Adrenal gland (tissue), 12 donors: ENCODE data around the gene CDKAL1. TPM values are rescaled to one million over a fixed set of nuclear protein-coding genes. Genes with fewer than 3 reads are reported as not detected.

Experiments used
- DNase-seq, 7 donors: peaks; one replicate each; pipeline ENCODE4 v3.0.0-alpha.2; 2019 to 2020
- H3K27ac ChIP-seq, 5 donors: fragments of 200-600 bp; sonication (generic) in 4 of 5; 1 replicate in 3 of 5; 2 replicates in 2 of 5; pipeline versions ENCODE4 v1.5.1 to v1.8.0; 2016 to 2020; ENCODE audit warnings: mild to moderate bottlenecking in 1 of 5
- H3K27me3 ChIP-seq: fragments of 200-600 bp; 2 replicates; pipeline ENCODE4 v1.8.0; 2021
- H3K36me3 ChIP-seq, 2 donors: fragments of 200-600 bp; replicated peaks in 1 of 2; 1 replicate in 1 of 2; 2 replicates in 1 of 2; pipeline versions ENCODE4 v1.5.1 to v1.8.0; 2018 to 2022
- H3K4me1 ChIP-seq, 2 donors: fragments of 200-600 bp; replicated peaks in 1 of 2; 1 replicate in 1 of 2; 2 replicates in 1 of 2; pipeline versions ENCODE4 v1.5.1 to v1.8.0; 2018 to 2021
- H3K4me3 ChIP-seq, 4 donors: fragments of 200-600 bp; sonication (generic) in 3 of 4; one replicate each; pipeline ENCODE4 v1.5.1; 2016 to 2018
- H3K9me3 ChIP-seq, 3 donors: fragments of 200-600 bp; sonication (generic) in 1 of 3; replicated peaks in 1 of 3; 1 replicate in 2 of 3; 2 replicates in 1 of 3; pipeline versions ENCODE4 v1.5.1 to v1.8.0; 2016 to 2021
- CTCF ChIP-seq, 6 experiments: fragments of 450-650 bp in 4 of 6; fragments of 200-600 bp in 2 of 6; sonication (generic) in 1 of 6; IDR thresholded peaks; 1 replicate in 5 of 6; 2 replicates in 1 of 6; pipeline versions ENCODE4 v1.5.1 to v1.8.0; 2016 to 2021; ENCODE audit warnings: antibody characterized with exemption in 6 of 6, mild to moderate bottlenecking in 2 of 6, moderate library complexity in 1 of 6
- POLR2A ChIP-seq, 2 donors: fragments of 450-650 bp; IDR thresholded peaks; one replicate each; pipeline ENCODE4 v1.6.1; 2017; ENCODE audit warnings: antibody characterized with exemption in 2 of 2, mild to moderate bottlenecking in 2 of 2, moderate library complexity in 1 of 2
- WGBS, 4 donors: extraction: QIAGEN DNeasy Blood & Tissue Kit in 2 of 4; methylation state at CpG; one replicate each; pipeline versions ENCODE4 v1.1.5 to v1.1.7; 2013 to 2017; 5-methylcytosine and 5-hydroxymethylcytosine counted together
- intact Hi-C, 2 donors: fragments of 100-400 bp; cut with DNase I; formaldehyde crosslinking; loops; one replicate each; pipeline versions ENCODE4 v1.14.1 to v1.15.0; 2022 to 2023
- polyA plus RNA-seq, 3 donors: library from polyadenylated mRNA; stranded (reverse); fragments of 200-250 nt in 2 of 3; fragments of 350-450 nt in 1 of 3; fragmentation: Illumina TruSeq in 1 of 3; extraction: RNeasy Lipid Tissue Mini Kit (QIAGEN cat#74804) in 1 of 3; gene quantifications; one replicate each; pipeline ENCODE4 v1.2.3, GENCODE V29; 2013 to 2014
- total RNA-seq, 9 donors: library from RNA; depleted of rRNA in 4 of 9; stranded (reverse); fragments of >200 nt in 4 of 9; fragments of 120-200 nt in 1 of 9; fragmentation: NEBNext Ultra II Directional in 1 of 9; extraction: Animal tissue kit (Norgen Biotek cat#: 25700) in 1 of 9; gene quantifications; one replicate each; pipeline versions ENCODE4 v1.1.0 to v1.2.4, GENCODE V29; 2013 to 2023
- donor health status: healthy with polysubstance abuse.
- donor health status: Bipolar disorder and iron deficiency.
- donor health status: DM: yes; HTN: yes; CAD: no.
- donor health status: DM: no; HTN: no; CAD: no.
- donor health status: DM: no; HTN: no; CAD: no.
- donor health status: DM: yes; HTN: yes; CAD: no.

The CDKAL1 gene
- total and polyA plus RNA-seq, 12 donors: 3.9 to 21.1 (median 10.6) TPM

- H3K27ac ChIP-seq: no peak overlapping the region
- intact Hi-C loops: no loop called here
- H3K4me1 ChIP-seq: no peaks in the 10 kb centered on the region
- WGBS, 4 donors: 90 to 97% (median 95%) methylated on average over 6 of the region's 6 CpGs
- H3K27me3 ChIP-seq: no peaks in the 10 kb centered on the region
- H3K9me3 ChIP-seq: no peaks in the 10 kb centered on the region
- no peak overlapping the region for H3K4me3 ChIP-seq
- no peak for DNase-seq
- peaks cover 0 to 11% of the 10 kb centered on the region in 2 donors for H3K36me3 ChIP-seq
- TF ChIP-seq POLR2A (IDR thresholded peaks at IDR 0.05) (no peak), CTCF (IDR thresholded peaks at IDR 0.05) (no peak)
These were observed 43.7 kb upstream of the CDKAL1 start for GRCh38 chr6:20490591-20490990.

- whole genome bisulfite sequencing, 4 donors: 83 to 94% (median 87%) methylated on average over 2 of the region's 2 CpGs
- intact Hi-C loops: no loop called here
- TF ChIP-seq POLR2A (IDR thresholded peaks at IDR 0.05): no peak
- no peak for TF ChIP-seq CTCF (IDR thresholded peaks at IDR 0.05)
- Histone ChIP-seq H3K27ac (no peak overlapping the region), H3K4me3 (no peak overlapping the region), H3K27me3 (no peaks in the 10 kb centered on the region), H3K36me3 (peaks cover 0 to 11% of the 10 kb centered on the region in 2 donors), H3K4me1 (no peaks in the 10 kb centered on the region), H3K9me3 (no peaks in the 10 kb centered on the region)
- DNase-seq: no peak
These were observed 42.2 kb upstream of the CDKAL1 start for GRCh38 chr6:20492099-20492498.

- DNase-seq: peak in 1 of 7 donors; percentile 5
- Histone ChIP-seq H3K9me3 (no peaks in the 10 kb centered on the region), H3K4me1 (no peaks in the 10 kb centered on the region), H3K27me3 (no peaks in the 10 kb centered on the region), H3K36me3 (no peaks in the 10 kb centered on the region), H3K4me3 (no peak overlapping the region), H3K27ac (peak overlapping the region in 2 of 5 donors; percentile 35 to 53)
- 69 to 74% (median 72%) methylated on average over 8 of the region's 8 CpGs for WGBS, 4 donors
- intact Hi-C loops: no loop called here
- TF ChIP-seq CTCF (IDR thresholded peaks at IDR 0.05): no peak
- no peak for TF ChIP-seq POLR2A (IDR thresholded peaks at IDR 0.05)
These were observed 36.8 kb upstream of the CDKAL1 start for GRCh38 chr6:20497216-20498040.

- Histone ChIP-seq H3K4me1 (no peaks in the 10 kb centered on the region), H3K4me3 (no peak overlapping the region), H3K27ac (peak overlapping the region in 2 of 5 donors; percentile 35 to 53), H3K9me3 (no peaks in the 10 kb centered on the region), H3K27me3 (no peaks in the 10 kb centered on the region), H3K36me3 (no peaks in the 10 kb centered on the region)
- 89 to 100% (median 94%) methylated on average over 2 of the region's 2 CpGs for whole genome bisulfite sequencing, 4 donors
- DNase-seq: no peak
- no peak for TF ChIP-seq POLR2A (IDR thresholded peaks at IDR 0.05)
- no peak for TF ChIP-seq CTCF (IDR thresholded peaks at IDR 0.05)
- intact Hi-C loops: no loop called here
These were observed 36.2 kb upstream of the CDKAL1 start for GRCh38 chr6:20498041-20498385.
